GM12878 (cell line): Measurements from ENCODE around the gene DUSP14. TPM values are rescaled to one million over a fixed set of nuclear protein-coding genes. Genes with fewer than 3 reads are reported as not detected.

Experiments used
- ATAC-seq: fragments of 200-7000 bp; cut with Tn5 transposase; 3 replicates; pipeline ENCODE4 v1.9.1; 2020; ENCODE audit warnings: mild to moderate bottlenecking, moderate library complexity
- BruUV-seq: library from RNA; stranded (reverse); fragments of 400-500 nt; replicated peaks from 2 replicates; lab custom pipeline; 2021; lab: Mats Ljungman, UMichigan
- CTCF ChIA-PET: fragments of 300-600 bp; sonication (Branson Sonifier 250); formaldehyde crosslinking; extraction: SDS; loops from one replicate; lab custom pipeline; 2021; ENCODE audit warnings: inconsistent platforms; lab: Yijun Ruan, JAX
- POLR2A ChIA-PET: fragments of 350-600 bp; formaldehyde crosslinking; extraction: SDS; loops from one replicate; lab custom pipeline; 2021; ENCODE audit warnings: inconsistent platforms; lab: Charles Lee
- RAD21 ChIA-PET: fragments of 300-600 bp; sonication (Branson Sonifier 250); formaldehyde crosslinking; loops from one replicate; lab custom pipeline; 2023; ENCODE audit warnings: antibody characterized with exemption; ENCODE audit not compliant: unreplicated experiment; lab: Charles Lee
- SMC1A ChIA-PET: fragments of 300-600 bp; sonication (Branson Sonifier 250); formaldehyde crosslinking; loops from one replicate; lab custom pipeline; 2023; ENCODE audit not compliant: unreplicated experiment, uncharacterized antibody; lab: Charles Lee
- DNase-seq: peaks from one replicate; pipeline ENCODE4 v3.0.0-alpha.2; 2011; ENCODE audit warnings: low read depth, low spot score
- FAIRE-seq: peaks from 3 replicates; lab custom pipeline; 2011; peaks lifted over from hg19 to GRCh38; lab: Jason Lieb, UNC
- H2AFZ ChIP-seq: 2 replicates; pipeline ENCODE4 v1.6.0; 2011; ENCODE audit warnings: low read depth, low read length, control low read depth; ENCODE audit not compliant: control insufficient read depth
- H3K27ac ChIP-seq: 2 replicates; pipeline ENCODE4 v1.5.1; 2011; ENCODE audit warnings: control low read depth; ENCODE audit not compliant: control insufficient read depth, insufficient read depth
- H3K27me3 ChIP-seq, 2 experiments: replicated peaks in 1 of 2; 2 replicates each; pipeline versions ENCODE4 v1.6.0 to v1.6.1; 2011; ENCODE audit warnings: low read length in 1 of 2; ENCODE audit not compliant: control insufficient read depth in 2 of 2, insufficient read depth in 2 of 2
- H3K36me3 ChIP-seq, 2 experiments: 2 replicates each; pipeline ENCODE4 v1.5.1; 2011; ENCODE audit warnings: low read length in 1 of 2; ENCODE audit not compliant: control insufficient read depth in 2 of 2, insufficient read depth in 2 of 2
- H3K4me1 ChIP-seq: 2 replicates; pipeline ENCODE4 v1.6.1; 2011; ENCODE audit warnings: mild to moderate bottlenecking, low read length, moderate library complexity, mixed read lengths; ENCODE audit not compliant: control insufficient read depth, insufficient read depth
- H3K4me2 ChIP-seq: 2 replicates; pipeline ENCODE4 v1.6.0; 2011; ENCODE audit warnings: control low read depth; ENCODE audit not compliant: control insufficient read depth, insufficient read depth
- H3K4me3 ChIP-seq: fragments of 200-600 bp; sonication (generic); 2 replicates; pipeline ENCODE4 v1.5.1; 2016
- H3K79me2 ChIP-seq: 2 replicates; pipeline ENCODE4 v1.6.0; 2011; ENCODE audit warnings: low read length; ENCODE audit not compliant: control insufficient read depth, insufficient read depth
- H3K9ac ChIP-seq: 2 replicates; pipeline ENCODE4 v1.8.0; 2011; ENCODE audit warnings: low read length, control low read depth, mixed read lengths; ENCODE audit not compliant: control insufficient read depth, insufficient read depth
- H3K9me3 ChIP-seq: replicated peaks from 3 replicates; pipeline ENCODE4 v1.5.1; 2011; ENCODE audit warnings: mild to moderate bottlenecking, low read length; ENCODE audit not compliant: control insufficient read depth, insufficient read depth
- H4K20me1 ChIP-seq: 2 replicates; pipeline ENCODE4 v1.6.0; 2011; ENCODE audit not compliant: control insufficient read depth, insufficient read depth
- CBFB ChIP-seq: IDR thresholded peaks from 2 replicates; pipeline ENCODE4 v1.6.1; 2016; ENCODE audit warnings: antibody characterized with exemption, low read depth
- CEBPB ChIP-seq, 2 experiments: fragments of 150-350 bp in 1 of 2; IDR thresholded peaks; 2 replicates each; pipeline ENCODE4 v1.6.1; 2012 to 2014; ENCODE audit warnings: low read depth in 2 of 2, low read length in 2 of 2, borderline replicate concordance in 1 of 2, inconsistent platforms in 1 of 2
- E4F1 ChIP-seq: fragments of 450-650 bp; IDR thresholded peaks from 2 replicates; pipeline ENCODE4 v1.6.1; 2018; ENCODE audit warnings: borderline replicate concordance, mild to moderate bottlenecking; ENCODE audit not compliant: partially characterized antibody
- HDAC2 ChIP-seq: fragments of 200-600 bp; sonication (generic); IDR thresholded peaks from 2 replicates; pipeline ENCODE4 v1.6.1; 2017
- LARP7 ChIP-seq: fragments of 450-650 bp; IDR thresholded peaks from 2 replicates; pipeline ENCODE4 v1.6.1; 2017; ENCODE audit warnings: mild to moderate bottlenecking
- MAX ChIP-seq: IDR thresholded peaks from 2 replicates; pipeline ENCODE4 v1.6.1; 2012; ENCODE audit warnings: low read depth, low read length, improper control_type of control experiment
- MYB ChIP-seq: fragments of 150-350 bp; IDR thresholded peaks from 2 replicates; pipeline ENCODE4 v1.6.1; 2014; ENCODE audit warnings: mild to moderate bottlenecking, low read depth, low read length, borderline replicate concordance
- NFYA ChIP-seq: IDR thresholded peaks from 2 replicates; pipeline ENCODE4 v1.6.1; 2011; ENCODE audit warnings: low read depth, mild to moderate bottlenecking, low read length, improper control_type of control experiment, borderline replicate concordance
- RAD51 ChIP-seq: fragments of 450-650 bp; IDR thresholded peaks from 2 replicates; pipeline ENCODE4 v1.6.1; 2016; ENCODE audit warnings: moderate library complexity, mild to moderate bottlenecking, inconsistent platforms
- RELB ChIP-seq: fragments of 450-650 bp; IDR thresholded peaks from 2 replicates; pipeline ENCODE4 v1.6.1; 2017; ENCODE audit warnings: low read depth, mild to moderate bottlenecking, moderate library complexity
- ZNF24 ChIP-seq: fragments of 450-650 bp; IDR thresholded peaks from 2 replicates; pipeline ENCODE4 v1.6.1; 2017; ENCODE audit warnings: antibody characterized with exemption, mild to moderate bottlenecking
- WGBS: methylation state at CpG from one replicate; pipeline ENCODE4 v1.1.6; 2016; ENCODE audit warnings: low lambda C conversion rate; ENCODE audit not compliant: insufficient replicate concordance, insufficient coverage; ENCODE audit errors: missing lambda C conversion rate; 5-methylcytosine and 5-hydroxymethylcytosine counted together
- in situ Hi-C: fragments of 300-500 bp; cut with MboI; formaldehyde crosslinking; loops from 9 replicates; pipeline ENCODE4 v1.14.3; 2018; ENCODE audit warnings: mixed read lengths
- intact Hi-C: fragments of 100-400 bp; cut with micrococcal nuclease; formaldehyde crosslinking; loops from one replicate; pipeline ENCODE4 v1.14.2; 2022; ENCODE audit not compliant: unreplicated experiment
- polyA plus RNA-seq, 11 experiments: library from polyadenylated mRNA; depleted of rRNA in 4 of 11; unstranded in 6 of 11; stranded (reverse) in 5 of 11; fragments of >200 nt; fragmentation: Nextera tagmentation in 4 of 11; fragmentation: Illumina TruSeq in 1 of 11; extraction: Ambion mirVana in 4 of 11; extraction: Trizol in 1 of 11; gene quantifications; 1 replicate in 1 of 11; 2 replicates in 10 of 11; pipeline versions ENCODE4 v1.2.1 to v1.2.3, GENCODE V29; 2011 to 2016; ENCODE audit warnings: inconsistent platforms in 2 of 11, missing spikeins in 2 of 11, low read depth in 1 of 11
- total RNA-seq, 4 experiments: library from RNA; depleted of rRNA in 3 of 4; stranded (reverse); fragments of >200 nt in 3 of 4; fragmentation: Illumina TruSeq in 1 of 4; extraction: Trizol in 1 of 4; gene quantifications; 2 replicates each; pipeline versions ENCODE4 v1.2.1 to v1.2.3, GENCODE V29; 2013 to 2021

DUSP14 gene
- total and polyA plus RNA-seq, 10 of the 15 experiments (the other 5 are each of a cell fraction or from before 2014, with no cell fraction given), result 14.5 to 36.5 (median 24.4) TPM

- ChIA-PET POLR2A (interaction anchor here (0.7 kb wide), 2 partner anchors 76 to 129 kb away, joined by 3 to 4 read pairs; partner anchors contain the start of gene SYNRG), CTCF (interaction anchor here (0.7 to 1.2 kb wide), 3 partner anchors 50 to 259 kb away, joined by 3 to 8 read pairs (median 3); no protein-coding TSS in a partner anchor), SMC1A (no interaction called here), RAD21 (interaction anchor here (0.6 kb wide), 1 partner anchor 27 kb away, joined by 3 read pairs; no protein-coding TSS in a partner anchor)
- Histone ChIP-seq H3K4me3 (no peak overlapping the region), H3K79me2 (no peaks in the 10 kb centered on the region), H3K9ac (no peak overlapping the region), H2AFZ (no peak overlapping the region), H3K4me2 (no peak overlapping the region), H3K36me3 (peaks cover 13 to 31% of the 10 kb centered on the region in 2 experiments), H3K4me1 (no peaks in the 10 kb centered on the region), H3K9me3 (no peaks in the 10 kb centered on the region), H3K27ac (no peak overlapping the region), H4K20me1 (no peaks in the 10 kb centered on the region), H3K27me3 (no peaks in the 10 kb centered on the region)
- 99% methylated on average over 3 of the region's 3 CpGs for WGBS
- DNase-seq (no peak), ATAC-seq (no peak), FAIRE-seq (no peak)
- no TSS peak for BruUV-seq
- in situ Hi-C loops, result no loop called here
- TF ChIP-seq RAD51, result no peak
- no peak for TF ChIP-seq HDAC2
- TF ChIP-seq MYB, result no peak
- no peak for TF ChIP-seq RELB
- no peak for TF ChIP-seq LARP7
- TF ChIP-seq NFYA, result no peak
- no peak for TF ChIP-seq MAX
- TF ChIP-seq CEBPB (IDR thresholded peaks at IDR 0.05; ENCODE audit: borderline replicate concordance in 1 of 2, low read depth in 2 of 2, low read length in 2 of 2), result no peak
- TF ChIP-seq E4F1, result no peak
- TF ChIP-seq ZNF24, result no peak
- TF ChIP-seq CBFB, result no peak
- intact Hi-C loops, result no loop called here
Measured at GRCh38 chr17:37532756-37533155, 43.1 kb downstream of the DUSP14 start.
